ENCODE results near the gene JAZF1. TPM values are rescaled to one million over a fixed set of nuclear protein-coding genes. Genes with fewer than 3 reads are reported as not detected.

Gene JAZF1
- total RNA-seq, 4 donors from 2014 or later = 4.7 to 8.1 (median 5.7) TPM

DNA sequence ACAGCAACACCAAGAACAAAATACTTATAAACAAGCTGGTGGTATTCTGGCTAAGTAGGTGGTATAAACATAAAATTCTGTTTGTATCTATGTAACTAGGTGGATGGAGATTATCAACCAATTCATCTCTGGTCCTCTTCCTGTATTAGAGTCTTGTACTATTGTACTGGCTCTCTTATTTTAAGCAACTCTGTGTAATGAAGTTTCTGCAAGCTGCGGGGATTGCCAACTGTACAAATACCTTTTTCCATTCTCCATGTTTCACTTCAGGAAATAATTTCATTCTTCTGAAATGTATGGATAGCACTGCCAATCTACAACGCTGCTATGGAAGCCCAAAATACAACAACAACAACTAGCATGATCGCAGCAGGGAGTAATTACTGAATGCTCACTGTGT lies 44.8 kb downstream of the JAZF1 start:
- intact Hi-C loops (cut with DNase I; ENCODE audit: low total_unique reads) = no loop called here
- TF ChIP-seq, protein P1, sequence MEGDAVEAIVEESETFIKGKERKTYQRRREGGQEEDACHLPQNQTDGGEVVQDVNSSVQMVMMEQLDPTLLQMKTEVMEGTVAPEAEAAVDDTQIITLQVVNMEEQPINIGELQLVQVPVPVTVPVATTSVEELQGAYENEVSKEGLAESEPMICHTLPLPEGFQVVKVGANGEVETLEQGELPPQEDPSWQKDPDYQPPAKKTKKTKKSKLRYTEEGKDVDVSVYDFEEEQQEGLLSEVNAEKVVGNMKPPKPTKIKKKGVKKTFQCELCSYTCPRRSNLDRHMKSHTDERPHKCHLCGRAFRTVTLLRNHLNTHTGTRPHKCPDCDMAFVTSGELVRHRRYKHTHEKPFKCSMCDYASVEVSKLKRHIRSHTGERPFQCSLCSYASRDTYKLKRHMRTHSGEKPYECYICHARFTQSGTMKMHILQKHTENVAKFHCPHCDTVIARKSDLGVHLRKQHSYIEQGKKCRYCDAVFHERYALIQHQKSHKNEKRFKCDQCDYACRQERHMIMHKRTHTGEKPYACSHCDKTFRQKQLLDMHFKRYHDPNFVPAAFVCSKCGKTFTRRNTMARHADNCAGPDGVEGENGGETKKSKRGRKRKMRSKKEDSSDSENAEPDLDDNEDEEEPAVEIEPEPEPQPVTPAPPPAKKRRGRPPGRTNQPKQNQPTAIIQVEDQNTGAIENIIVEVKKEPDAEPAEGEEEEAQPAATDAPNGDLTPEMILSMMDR (IDR thresholded peaks at IDR 0.05) = no peak
- H3K4me3 ChIP-seq (ENCODE audit: low read depth, poor library complexity, severe bottlenecking) = no peak overlapping the region
- 69% methylated on average over 3 of the region's 3 CpGs for WGBS, 2 donors
- DNase-seq (ENCODE audit: low spot score in 2 of 2) = no peak

DNA sequence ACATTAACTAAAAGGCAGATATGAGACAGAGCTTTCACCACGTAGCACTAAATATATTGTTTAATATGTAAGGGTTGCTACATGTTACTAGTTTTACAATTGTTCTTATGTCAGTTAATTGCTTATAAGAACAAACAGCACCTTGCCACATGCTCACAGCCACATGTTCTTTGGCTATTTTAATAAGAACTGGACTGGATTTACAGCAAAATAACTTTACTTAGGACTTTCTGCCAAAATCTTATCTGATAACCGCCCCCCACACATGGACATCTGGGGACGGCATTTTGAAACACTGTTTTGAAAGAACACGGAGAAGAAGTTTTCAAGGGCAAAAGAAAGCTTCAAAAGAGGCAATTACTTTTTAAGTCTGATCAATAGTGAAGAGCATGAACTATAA lies 45.3 kb downstream of the JAZF1 start:
- no peak for DNase-seq (ENCODE audit: low spot score in 2 of 2)
- intact Hi-C loops (cut with DNase I; ENCODE audit: low total_unique reads) = no loop called here
- 66 to 68% methylated on average over 4 of the region's 4 CpGs for WGBS, 2 donors
- no peak overlapping the region for H3K4me3 ChIP-seq (ENCODE audit: low read depth, poor library complexity, severe bottlenecking)
- TF ChIP-seq POLR2A (IDR thresholded peaks at IDR 0.05) = no peak
- TF ChIP-seq, protein P1 (IDR thresholded peaks at IDR 0.05) = no peak

DNA sequence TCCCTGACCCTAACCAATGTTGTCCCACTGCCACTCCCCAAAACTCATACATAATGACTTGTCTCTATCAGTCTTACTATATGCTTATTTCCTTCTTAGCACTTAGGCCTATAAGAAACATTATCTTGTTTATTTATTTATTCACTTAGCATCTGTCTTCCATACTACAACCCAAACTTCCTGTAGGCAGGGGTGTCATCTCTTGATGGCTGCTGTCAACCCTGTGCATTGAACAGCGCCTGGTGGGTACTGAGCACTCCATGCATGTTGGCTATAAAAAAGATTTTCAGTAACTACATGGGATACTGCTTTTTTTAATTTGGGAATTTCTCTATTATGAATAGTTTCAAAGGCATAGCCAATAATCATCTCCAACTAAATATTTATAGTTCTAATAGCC lies 46.7 kb downstream of the JAZF1 start:
- 100% methylated on average over 1 of the region's 1 CpG for WGBS, 2 donors
- DNase-seq (ENCODE audit: low spot score in 2 of 2) = no peak
- H3K4me3 ChIP-seq (ENCODE audit: low read depth, poor library complexity, severe bottlenecking) = no peak overlapping the region
- intact Hi-C loops (cut with DNase I; ENCODE audit: low total_unique reads) = no loop called here
- TF ChIP-seq, protein P1 (IDR thresholded peaks at IDR 0.05) = no peak
- no peak for TF ChIP-seq POLR2A (IDR thresholded peaks at IDR 0.05)

DNA sequence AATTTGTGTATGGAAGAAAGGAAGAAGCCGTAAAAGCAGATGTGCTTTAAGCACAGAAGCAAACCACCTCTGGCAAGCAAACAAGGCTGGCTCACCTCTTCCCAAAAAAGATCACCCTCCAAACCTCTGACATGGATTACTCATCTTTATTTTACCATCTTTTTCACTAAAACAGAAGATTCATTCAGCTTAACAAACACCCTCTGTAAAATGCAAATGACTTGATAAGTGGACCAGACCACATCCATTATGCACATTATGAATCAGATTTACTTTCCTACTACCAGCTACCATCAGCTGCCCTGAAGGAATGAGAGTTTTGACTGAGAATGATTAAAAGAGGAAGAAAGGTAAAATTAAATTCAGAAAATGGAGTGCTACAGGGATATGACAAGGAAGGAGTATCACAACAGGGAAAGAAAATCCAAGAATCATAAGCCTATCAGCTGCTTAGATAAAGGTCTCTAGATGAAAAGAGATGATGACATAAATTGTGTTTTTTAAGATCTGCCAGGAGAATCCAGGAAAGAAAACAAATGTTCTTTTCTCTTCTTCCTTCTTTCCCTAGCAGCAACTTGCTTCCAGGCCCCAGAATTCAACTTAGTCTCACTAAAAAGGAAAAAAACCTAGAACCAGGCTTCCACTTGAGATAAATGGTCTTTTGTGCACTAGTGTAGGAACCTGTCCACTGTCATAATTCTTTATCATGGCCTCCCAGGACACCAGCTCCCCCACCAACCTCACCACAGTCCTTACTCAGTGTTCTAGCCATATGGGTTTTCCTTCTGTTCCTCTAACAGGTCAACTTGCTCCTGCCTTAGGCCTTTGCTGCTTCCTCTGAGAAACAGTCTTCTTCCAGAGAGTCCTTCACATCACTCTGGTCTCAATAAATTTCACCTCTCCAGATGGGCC lies 47.4 kb downstream of the JAZF1 start:
- no peak for DNase-seq (ENCODE audit: low spot score in 2 of 2)
- intact Hi-C loops (cut with DNase I; ENCODE audit: low total_unique reads) = no loop called here
- TF ChIP-seq, protein P1 (IDR thresholded peaks at IDR 0.05) = no peak
- TF ChIP-seq POLR2A (IDR thresholded peaks at IDR 0.05) = no peak
- H3K4me3 ChIP-seq (ENCODE audit: low read depth, poor library complexity, severe bottlenecking) = no peak overlapping the region
- 89 to 97% methylated on average over 1 of the region's 1 CpG for WGBS, 2 donors

DNA sequence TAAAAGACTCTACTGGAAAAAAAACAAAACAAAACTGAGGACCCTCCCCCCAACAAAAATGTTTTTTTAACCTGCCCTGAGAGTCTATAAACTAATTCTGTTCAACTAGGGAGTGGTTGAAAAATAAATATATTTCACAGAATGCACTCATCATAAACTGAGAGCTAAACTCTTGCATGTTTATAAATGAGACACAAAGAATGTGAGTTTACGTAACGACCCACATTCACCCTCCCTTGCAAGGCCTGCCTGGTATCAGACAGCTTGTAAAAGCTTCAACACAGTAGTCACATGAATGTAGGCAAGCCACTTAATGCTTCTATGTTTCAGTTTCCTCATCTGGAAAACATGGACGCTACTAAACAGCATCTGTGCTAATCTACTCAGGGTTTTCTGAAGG lies 50.3 kb downstream of the JAZF1 start:
- WGBS, 2 donors = 93 to 94% methylated on average over 3 of the region's 3 CpGs
- TF ChIP-seq POLR2A (IDR thresholded peaks at IDR 0.05) = no peak
- TF ChIP-seq, protein P1 (IDR thresholded peaks at IDR 0.05) = no peak
- intact Hi-C loops (cut with DNase I; ENCODE audit: low total_unique reads) = no loop called here
- no peak for DNase-seq (ENCODE audit: low spot score in 2 of 2)
- no peak overlapping the region for H3K4me3 ChIP-seq (ENCODE audit: low read depth, poor library complexity, severe bottlenecking)

DNA sequence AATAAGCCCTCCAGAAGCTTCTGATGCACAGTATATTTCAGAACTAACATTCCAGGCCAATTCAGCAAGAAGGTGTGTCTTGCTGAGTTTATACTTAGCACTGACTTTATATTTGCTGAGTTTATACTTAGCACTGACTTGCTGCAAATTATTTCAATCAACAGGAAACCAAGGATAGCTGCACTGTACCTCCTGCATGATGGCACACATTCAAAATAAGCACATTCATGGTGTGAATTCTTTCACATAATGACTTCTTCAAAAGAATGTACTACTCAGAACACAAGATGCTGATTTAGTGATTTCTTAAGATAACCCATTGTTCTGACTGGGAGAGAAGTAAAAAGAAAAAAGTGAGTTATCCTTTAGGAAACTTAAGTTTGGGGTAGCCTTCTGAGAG lies 52.0 kb downstream of the JAZF1 start:
- intact Hi-C loops (cut with DNase I; ENCODE audit: low total_unique reads) = no loop called here
- no peak for DNase-seq (ENCODE audit: low spot score in 2 of 2)
- H3K4me3 ChIP-seq (ENCODE audit: low read depth, poor library complexity, severe bottlenecking) = no peak overlapping the region
- TF ChIP-seq, protein P1 (IDR thresholded peaks at IDR 0.05) = no peak
- no peak for TF ChIP-seq POLR2A (IDR thresholded peaks at IDR 0.05)
